Gastrocnemius medialis (tissue), 4 donors: ENCODE measurements around the gene PNPLA6. TPM values are rescaled to one million over a fixed set of nuclear protein-coding genes. Genes with fewer than 3 reads are reported as not detected.

Experiments used
- ATAC-seq, 2 donors: fragments of 150-250 bp; one replicate each; pipeline ENCODE4 v1.9.1; 2016
- DNase-seq, 2 donors: peaks; one replicate each; pipeline ENCODE4 v3.0.0-alpha.2; 2019
- H3K27ac ChIP-seq, 4 donors: fragments of 200-600 bp; sonication (generic); 1 replicate in 1 of 4; 2 replicates in 3 of 4; pipeline ENCODE4 v1.5.1; 2016 to 2018; ENCODE audit warnings: mild to moderate bottlenecking in 2 of 4, moderate library complexity in 1 of 4
- H3K27me3 ChIP-seq, 3 donors: fragments of 200-600 bp; sonication (generic) in 2 of 3; 1 replicate in 1 of 3; 2 replicates in 2 of 3; pipeline versions ENCODE4 v1.5.1 to v1.6.0; 2016 to 2019; ENCODE audit warnings: mild to moderate bottlenecking in 1 of 3, moderate library complexity in 1 of 3
- H3K36me3 ChIP-seq, 2 donors: fragments of 200-600 bp; sonication (generic) in 1 of 2; one replicate each; pipeline ENCODE4 v1.5.1; 2017 to 2018
- H3K4me1 ChIP-seq, 2 donors: fragments of 200-600 bp; sonication (generic) in 1 of 2; one replicate each; pipeline ENCODE4 v1.5.1; 2016 to 2017; ENCODE audit warnings: mild to moderate bottlenecking in 2 of 2
- H3K4me3 ChIP-seq, 4 donors: fragments of 200-600 bp; sonication (generic) in 3 of 4; 1 replicate in 1 of 4; 2 replicates in 3 of 4; pipeline ENCODE4 v1.5.1; 2016 to 2019; ENCODE audit warnings: mild to moderate bottlenecking in 2 of 4
- H3K9me3 ChIP-seq, 3 donors: fragments of 200-600 bp; sonication (generic) in 2 of 3; 1 replicate in 1 of 3; 2 replicates in 2 of 3; pipeline ENCODE4 v1.5.1; 2016 to 2019
- CTCF ChIP-seq, 5 experiments: fragments of 450-650 bp in 3 of 5; fragments of 200-600 bp in 2 of 5; sonication (generic) in 2 of 5; IDR thresholded peaks in 4 of 5; conservative IDR thresholded peaks in 1 of 5; 1 replicate in 4 of 5; 2 replicates in 1 of 5; pipeline ENCODE4 v1.5.1; 2016 to 2019; ENCODE audit warnings: antibody characterized with exemption in 5 of 5, mild to moderate bottlenecking in 3 of 5, moderate library complexity in 3 of 5
- POLR2A ChIP-seq, 2 donors: fragments of 450-650 bp; IDR thresholded peaks; one replicate each; pipeline ENCODE4 v1.6.1; 2017; ENCODE audit warnings: antibody characterized with exemption in 2 of 2, mild to moderate bottlenecking in 2 of 2, moderate library complexity in 2 of 2
- in situ Hi-C, 4 donors: fragments of 200-750 bp; cut with MboI; loops; one replicate each; pipeline versions ENCODE4 v1.15.0 to v1.8.0; 2017; ENCODE audit warnings: low sequenced_read_pairs in 4 of 4
- intact Hi-C: fragments of 100-400 bp; cut with DNase I; formaldehyde crosslinking; loops from one replicate; pipeline ENCODE4 v1.15.1; 2023; ENCODE audit warnings: low total_unique reads
- total RNA-seq, 4 donors: library from RNA; depleted of rRNA; stranded (reverse); fragments of >200 nt; gene quantifications; one replicate each; pipeline versions ENCODE4 v1.1.0 to v1.2.3, GENCODE V29; 2016

Gene PNPLA6
- total RNA-seq, 4 donors from 2014 or later, result 61.4 to 101 (median 75.1) TPM

GRCh38 chr19:7549429-7550148 lies 14.1 kb downstream of the PNPLA6 start:
- H3K4me3 ChIP-seq, result no peak overlapping the region
- no peak for DNase-seq
- no peak overlapping the region for H3K27ac ChIP-seq
- H3K4me1 ChIP-seq, result no peaks in the 10 kb centered on the region
- intact Hi-C loops (no loop called here), in situ Hi-C loops (loop anchor here in 1 of 4 donors (25.0 kb wide), 1 partner anchor 162 kb away; no protein-coding TSS in a partner anchor)
- H3K27me3 ChIP-seq, result no peaks in the 10 kb centered on the region
- no peaks in the 10 kb centered on the region for H3K9me3 ChIP-seq
- peaks cover 0 to 17% of the 10 kb centered on the region in 2 donors for H3K36me3 ChIP-seq
- ATAC-seq, result no peak
- TF ChIP-seq POLR2A (IDR thresholded peaks at IDR 0.05) (no peak), CTCF (IDR thresholded peaks at IDR 0.05 in 4 of 5, conservative IDR thresholded peaks at IDR 0.05 in 1 of 5) (no peak)

GRCh38 chr19:7550169-7550770 lies 14.8 kb downstream of the PNPLA6 start:
- Histone ChIP-seq H3K4me1 (no peaks in the 10 kb centered on the region), H3K36me3 (peaks cover 0 to 24% of the 10 kb centered on the region in 2 donors), H3K9me3 (no peaks in the 10 kb centered on the region), H3K27ac (peak overlapping the region in 1 of 4 donors; percentile 73), H3K4me3 (no peak overlapping the region), H3K27me3 (no peaks in the 10 kb centered on the region)
- no peak for DNase-seq
- no peak for TF ChIP-seq POLR2A (IDR thresholded peaks at IDR 0.05)
- TF ChIP-seq CTCF (IDR thresholded peaks at IDR 0.05 in 4 of 5, conservative IDR thresholded peaks at IDR 0.05 in 1 of 5), result no peak
- in situ Hi-C loops, result no loop called here
- no peak for ATAC-seq
- intact Hi-C loops, result no loop called here

- no peaks in the 10 kb centered on the region for H3K9me3 ChIP-seq
- H3K4me1 ChIP-seq, result no peaks in the 10 kb centered on the region
- in situ Hi-C loops (no loop called here), intact Hi-C loops (loop anchor here (1.0 kb wide), 1 partner anchor 16 kb away; the partner anchor contains the start of gene PNPLA6)
- TF ChIP-seq POLR2A (IDR thresholded peaks at IDR 0.05), result no peak
- TF ChIP-seq CTCF (IDR thresholded peaks at IDR 0.05 in 4 of 5, conservative IDR thresholded peaks at IDR 0.05 in 1 of 5), result no peak
- peak overlapping the region; percentile 38 to 49 (median 39) for H3K4me3 ChIP-seq
- peaks cover 0 to 28% of the 10 kb centered on the region in 2 donors for H3K36me3 ChIP-seq
- ATAC-seq (peak; percentile 100), DNase-seq (peak; percentile 59 to 85)
- peak overlapping the region; percentile 41 to 73 (median 51) for H3K27ac ChIP-seq
- H3K27me3 ChIP-seq, result no peaks in the 10 kb centered on the region
Observed at GRCh38 chr19:7550987-7551761, 15.7 kb downstream of the PNPLA6 start.

- Histone ChIP-seq H3K27ac (no peak overlapping the region), H3K27me3 (no peaks in the 10 kb centered on the region), H3K36me3 (peaks cover 0 to 44% of the 10 kb centered on the region in 2 donors), H3K9me3 (no peaks in the 10 kb centered on the region), H3K4me3 (no peak overlapping the region), H3K4me1 (no peaks in the 10 kb centered on the region)
- no peak for DNase-seq
- in situ Hi-C loops, result no loop called here
- intact Hi-C loops, result no loop called here
- TF ChIP-seq POLR2A (IDR thresholded peaks at IDR 0.05) (no peak), CTCF (IDR thresholded peaks at IDR 0.05 in 4 of 5, conservative IDR thresholded peaks at IDR 0.05 in 1 of 5) (no peak)
- no peak for ATAC-seq
Observed at GRCh38 chr19:7552781-7553180, 17.3 kb downstream of the PNPLA6 start.
